Upper lobe of left lung (tissue), 6 donors: ENCODE measurements around the gene BPIFB3. TPM values are rescaled to one million over a fixed set of nuclear protein-coding genes. Genes with fewer than 3 reads are reported as not detected.
"Not testable (repeated sequence)": the region's sequence is repeated elsewhere in the genome, so short reads cannot be mapped to it uniquely, and the experiment has no call there.

Source experiments
- ATAC-seq, 2 donors: fragments of 200-7000 bp; cut with Tn5 transposase; one replicate each; pipeline ENCODE4 v1.9.1; 2022; ENCODE audit warnings: mild to moderate bottlenecking in 2 of 2, moderate library complexity in 2 of 2; ENCODE audit not compliant: low FRiP score in 2 of 2
- DNase-seq, 2 donors: peaks; one replicate each; pipeline ENCODE4 v3.0.0-alpha.2; 2019 to 2020
- H3K27ac ChIP-seq, 4 donors: fragments of 200-600 bp; sonication (generic); one replicate each; pipeline ENCODE4 v1.5.1; 2016 to 2019
- H3K27me3 ChIP-seq, 4 donors: fragments of 200-600 bp; sonication (generic); one replicate each; pipeline ENCODE4 v1.5.1; 2017 to 2019
- H3K36me3 ChIP-seq, 4 donors: fragments of 200-600 bp; sonication (generic); one replicate each; pipeline ENCODE4 v1.5.1; 2016 to 2019
- H3K4me1 ChIP-seq, 4 donors: fragments of 200-600 bp; sonication (generic); one replicate each; pipeline ENCODE4 v1.5.1; 2018 to 2019
- H3K4me3 ChIP-seq, 4 donors: fragments of 200-600 bp; sonication (generic); one replicate each; pipeline ENCODE4 v1.5.1; 2017 to 2019; ENCODE audit warnings: mild to moderate bottlenecking in 2 of 4, moderate library complexity in 1 of 4
- H3K9me3 ChIP-seq, 4 donors: fragments of 200-600 bp; sonication (generic); one replicate each; pipeline ENCODE4 v1.5.1; 2018 to 2019
- EP300 ChIP-seq, 4 donors: sonication (generic); formaldehyde crosslinking; IDR thresholded peaks; one replicate each; pipeline ENCODE4 v1.5.1; 2017; ENCODE audit warnings: antibody characterized with exemption in 4 of 4, control low read depth in 2 of 4
- POLR2A ChIP-seq, 4 donors: fragments of 450-650 bp; IDR thresholded peaks; one replicate each; pipeline ENCODE4 v1.5.1; 2016 to 2017; ENCODE audit warnings: antibody characterized with exemption in 4 of 4, mild to moderate bottlenecking in 2 of 4
- POLR2AphosphoS5 ChIP-seq, 2 donors: sonication (generic); formaldehyde crosslinking; IDR thresholded peaks; one replicate each; pipeline ENCODE4 v1.5.1; 2017; ENCODE audit warnings: antibody characterized with exemption in 2 of 2
- WGBS, 2 donors: methylation state at CpG; one replicate each; pipeline ENCODE4 v1.1.5; 2017 to 2018; 5-methylcytosine and 5-hydroxymethylcytosine counted together
- total RNA-seq, 6 donors: library from RNA; depleted of rRNA in 4 of 6; stranded (reverse); fragments of >200 nt in 4 of 6; gene quantifications; one replicate each; pipeline versions ENCODE4 v1.1.0 to v1.2.1, GENCODE V29; 2016 to 2021
- TF ChIP-seq, protein P1 (sequence below), 6 experiments: fragments of 450-650 bp in 4 of 6; fragments of 200-600 bp in 2 of 6; sonication (generic) in 2 of 6; IDR thresholded peaks; one replicate each; pipeline ENCODE4 v1.5.1; 2016 to 2019; ENCODE audit warnings: antibody characterized with exemption in 6 of 6
- donor health status: DM: no; HTN: no; CAD: no; lungs with moderate emphysema.
- donor health status: DM: no; HTN: yes; CAD: no; lungs with severe emphysema.

BPIFB3 gene
- total RNA-seq, 6 donors from 2014 or later: not detected

GRCh38 chr20:33113387-33113908 lies 59.7 kb downstream of the BPIFB3 start:
- Histone ChIP-seq H3K36me3 (no peaks in the 10 kb centered on the region), H3K27ac (no peak overlapping the region), H3K4me1 (no peaks in the 10 kb centered on the region), H3K4me3 (no peak overlapping the region), H3K9me3 (no peaks in the 10 kb centered on the region), H3K27me3 (no peaks in the 10 kb centered on the region)
- no peak for ATAC-seq
- 63 to 77% methylated on average over 6 of the region's 6 CpGs for WGBS, 2 donors
- TF ChIP-seq POLR2AphosphoS5 (IDR thresholded peaks at IDR 0.05) (no peak), EP300 (IDR thresholded peaks at IDR 0.05) (no peak), POLR2A (IDR thresholded peaks at IDR 0.05) (no peak)
- TF ChIP-seq, protein P1, sequence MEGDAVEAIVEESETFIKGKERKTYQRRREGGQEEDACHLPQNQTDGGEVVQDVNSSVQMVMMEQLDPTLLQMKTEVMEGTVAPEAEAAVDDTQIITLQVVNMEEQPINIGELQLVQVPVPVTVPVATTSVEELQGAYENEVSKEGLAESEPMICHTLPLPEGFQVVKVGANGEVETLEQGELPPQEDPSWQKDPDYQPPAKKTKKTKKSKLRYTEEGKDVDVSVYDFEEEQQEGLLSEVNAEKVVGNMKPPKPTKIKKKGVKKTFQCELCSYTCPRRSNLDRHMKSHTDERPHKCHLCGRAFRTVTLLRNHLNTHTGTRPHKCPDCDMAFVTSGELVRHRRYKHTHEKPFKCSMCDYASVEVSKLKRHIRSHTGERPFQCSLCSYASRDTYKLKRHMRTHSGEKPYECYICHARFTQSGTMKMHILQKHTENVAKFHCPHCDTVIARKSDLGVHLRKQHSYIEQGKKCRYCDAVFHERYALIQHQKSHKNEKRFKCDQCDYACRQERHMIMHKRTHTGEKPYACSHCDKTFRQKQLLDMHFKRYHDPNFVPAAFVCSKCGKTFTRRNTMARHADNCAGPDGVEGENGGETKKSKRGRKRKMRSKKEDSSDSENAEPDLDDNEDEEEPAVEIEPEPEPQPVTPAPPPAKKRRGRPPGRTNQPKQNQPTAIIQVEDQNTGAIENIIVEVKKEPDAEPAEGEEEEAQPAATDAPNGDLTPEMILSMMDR (IDR thresholded peaks at IDR 0.05): no peak
- DNase-seq: no peak

GRCh38 chr20:33115501-33115900 lies 61.8 kb downstream of the BPIFB3 start:
- H3K9me3 ChIP-seq, ATAC-seq, H3K36me3 ChIP-seq, H3K27me3 ChIP-seq, H3K4me3 ChIP-seq, H3K27ac ChIP-seq, H3K4me1 ChIP-seq: not testable (repeated sequence)
- WGBS, 2 donors: 67 to 95% methylated on average over 3 to 29 of the region's 34 CpGs
- DNase-seq: peak in 1 of 2 donors; percentile 56

- Histone ChIP-seq H3K36me3 (no peaks in the 10 kb centered on the region), H3K27me3 (no peaks in the 10 kb centered on the region)
- TF ChIP-seq, protein P1 (IDR thresholded peaks at IDR 0.05): no peak
- TF ChIP-seq POLR2A (IDR thresholded peaks at IDR 0.05) (no peak), EP300 (IDR thresholded peaks at IDR 0.05) (no peak), POLR2AphosphoS5 (IDR thresholded peaks at IDR 0.05) (no peak)
These were observed 66.3 kb downstream of the BPIFB3 start for GRCh38 chr20:33119725-33120720.

DNA sequence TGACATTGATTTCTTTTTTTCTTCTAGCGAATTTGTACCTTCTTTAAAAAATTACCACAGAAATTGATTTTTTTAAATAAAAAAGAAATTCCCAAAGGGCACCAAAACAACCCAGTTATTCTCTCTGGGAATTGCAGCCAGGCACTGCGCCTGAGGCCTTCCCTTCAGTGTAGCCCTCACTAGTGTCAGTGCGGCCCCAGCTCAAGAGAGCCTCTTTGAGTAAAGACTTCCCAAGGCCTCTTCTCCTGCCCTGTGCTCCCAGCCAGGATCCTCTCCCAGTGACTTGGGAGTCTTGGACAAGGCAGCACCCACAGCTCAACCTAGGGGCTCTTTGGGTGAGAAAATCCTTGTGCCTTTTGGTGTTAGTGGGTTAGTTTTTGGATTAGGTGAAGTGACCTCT lies 67.2 kb downstream of the BPIFB3 start:
- no peak overlapping the region for H3K27ac ChIP-seq
- H3K36me3 ChIP-seq: no peaks in the 10 kb centered on the region
- no peaks in the 10 kb centered on the region for H3K27me3 ChIP-seq
- WGBS, 2 donors: 91 to 92% methylated on average over 3 of the region's 3 CpGs
- no peaks in the 10 kb centered on the region for H3K4me1 ChIP-seq
- no peak for DNase-seq
- no peaks in the 10 kb centered on the region for H3K9me3 ChIP-seq
- no peak for ATAC-seq
- TF ChIP-seq POLR2A (IDR thresholded peaks at IDR 0.05) (no peak), POLR2AphosphoS5 (IDR thresholded peaks at IDR 0.05) (no peak), EP300 (IDR thresholded peaks at IDR 0.05) (no peak)
- TF ChIP-seq, protein P1 (IDR thresholded peaks at IDR 0.05): no peak
- H3K4me3 ChIP-seq: no peak overlapping the region

More at GRCh38 chr20:33119725-33120720, 66.3 kb downstream of the BPIFB3 start:
- DNase-seq (no peak), ATAC-seq (no peak)
- WGBS, 2 donors: 82 to 91% methylated on average over 3 of the region's 3 CpGs
- Histone ChIP-seq H3K4me1 (no peaks in the 10 kb centered on the region), H3K27ac (no peak overlapping the region), H3K9me3 (no peaks in the 10 kb centered on the region), H3K4me3 (no peak overlapping the region)

DNA sequence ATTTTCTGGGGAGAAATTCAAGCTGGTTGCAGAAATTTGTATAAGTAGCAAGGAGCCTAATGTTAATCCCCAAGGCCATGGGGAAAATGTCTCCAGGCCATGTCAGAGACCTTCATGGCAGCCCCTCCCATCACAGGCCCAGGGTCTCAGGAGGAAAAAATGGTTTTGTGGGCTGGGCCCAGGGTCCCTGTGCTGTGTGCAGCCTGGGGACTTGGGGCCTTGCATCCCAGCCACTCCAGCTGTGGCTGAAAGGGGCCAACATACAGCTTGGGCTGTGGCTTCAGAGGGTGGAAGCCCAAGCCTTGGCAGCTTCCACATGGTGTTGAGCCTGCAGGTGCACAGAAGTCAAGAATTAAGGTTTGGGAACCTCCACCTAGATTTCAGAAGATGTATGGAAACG lies 68.6 kb downstream of the BPIFB3 start:
- not testable (repeated sequence) for H3K4me1 ChIP-seq, ATAC-seq, H3K36me3 ChIP-seq, H3K4me3 ChIP-seq, H3K27ac ChIP-seq, DNase-seq, H3K9me3 ChIP-seq, H3K27me3 ChIP-seq
- WGBS, 2 donors: 63 to 64% methylated on average over 1 of the region's 1 CpG

Other genes starting within 250 kb of the BPIFB3 start
- 10 to 100 TPM; 36.2 to 94.2 (median 77.9) TPM for gene MAPRE1, start 233.9 kb upstream of the BPIFB3 start, total RNA-seq
- 1 to 10 TPM in 3 of 6 donors, under 1 TPM in 3; 0.10 to 3.3 (median 0.67) TPM for gene EFCAB8, start 195.0 kb upstream of the BPIFB3 start, total RNA-seq
- gene SUN5, start 49.5 kb upstream of the BPIFB3 start, total RNA-seq: not detected
- 1 to 10 TPM in 1 of 6 donors, under 1 TPM in 2, not detected in 3; 0.23 to 3.1 (median 0.27) TPM for gene BPIFB2, start 46.2 kb upstream of the BPIFB3 start, total RNA-seq
- not detected for gene BPIFB6, start 22.3 kb upstream of the BPIFB3 start, total RNA-seq
- not detected for gene BPIFB4, start 25.7 kb downstream of the BPIFB3 start, total RNA-seq
- gene BPIFA2, start 114.3 kb downstream of the BPIFB3 start, total RNA-seq: not detected
- gene BPIFA3, start 163.4 kb downstream of the BPIFB3 start, total RNA-seq: not detected
- 10 to 100 TPM in 2 of 6 donors, 1 to 10 TPM in 2, under 1 TPM in 2; 0.26 to 61.8 (median 2.6) TPM for gene BPIFA1, start 182.1 kb downstream of the BPIFB3 start, total RNA-seq
- 100 to 1,000 TPM in 2 of 6 donors, 10 to 100 TPM in 3, 1 to 10 TPM in 1; 4.8 to 323 (median 35.3) TPM for gene BPIFB1, start 229.3 kb downstream of the BPIFB3 start, total RNA-seq